H1 (cell line): ENCODE results near the gene MARS2. TPM values are rescaled to one million over a fixed set of nuclear protein-coding genes. Genes with fewer than 3 reads are reported as not detected.

Experiments
- CTCF ChIP-seq, 3 experiments: IDR thresholded peaks; 1 replicate in 2 of 3; 2 replicates in 1 of 3; pipeline versions ENCODE4 v1.5.1 to v1.6.1; 2011; ENCODE audit warnings: low read length in 3 of 3, mild to moderate bottlenecking in 3 of 3, inconsistent platforms in 2 of 3, low read depth in 1 of 3, moderate library complexity in 1 of 3; ENCODE audit not compliant: insufficient read depth in 1 of 3; ENCODE audit errors: control extremely low read depth in 1 of 3
- E2F6 ChIP-seq: IDR thresholded peaks from 2 replicates; pipeline ENCODE4 v1.6.1; 2012; ENCODE audit warnings: inconsistent platforms
- GTF2F1 ChIP-seq: IDR thresholded peaks from 2 replicates; pipeline ENCODE4 v1.6.1; 2012; ENCODE audit warnings: low read depth, low read length, improper control_type of control experiment, borderline replicate concordance
- MAFK ChIP-seq: IDR thresholded peaks from 2 replicates; pipeline ENCODE4 v1.6.1; 2012; ENCODE audit warnings: low read depth, mild to moderate bottlenecking, improper control_type of control experiment, low read length
- RXRA ChIP-seq: IDR thresholded peaks from 2 replicates; pipeline ENCODE4 v1.6.1; 2011; ENCODE audit warnings: low read depth, mild to moderate bottlenecking, low read length, moderate library complexity; ENCODE audit not compliant: insufficient read depth
- SP1 ChIP-seq: IDR thresholded peaks from 2 replicates; pipeline ENCODE4 v1.6.1; 2011; ENCODE audit warnings: low read depth, low read length
- polyA plus RNA-seq, 7 experiments: library from polyadenylated mRNA; depleted of rRNA in 3 of 7; stranded (reverse) in 5 of 7; unstranded in 2 of 7; fragments of >200 nt in 5 of 7; fragments of 200-250 nt in 2 of 7; gene quantifications; 1 replicate in 5 of 7; 2 replicates in 1 of 7; 4 replicates in 1 of 7; pipeline versions ENCODE4 v1.2.1 to v1.2.3, GENCODE V29; 2011 to 2013; ENCODE audit warnings: missing spikeins in 2 of 7, mixed read lengths in 2 of 7
- total RNA-seq: library from RNA; stranded (reverse); fragmentation: NEBNext Ultra II Directional; extraction: Animal tissue kit (Norgen Biotek cat#: 25700); gene quantifications from 2 replicates; pipeline ENCODE4 v1.2.1, GENCODE V29; 2021

The MARS2 gene
- total and polyA plus RNA-seq, 2 of the 8 experiments (the other 6 are each of a cell fraction or from before 2014, with no cell fraction given), result 15.7 to 27.2 TPM

DNA sequence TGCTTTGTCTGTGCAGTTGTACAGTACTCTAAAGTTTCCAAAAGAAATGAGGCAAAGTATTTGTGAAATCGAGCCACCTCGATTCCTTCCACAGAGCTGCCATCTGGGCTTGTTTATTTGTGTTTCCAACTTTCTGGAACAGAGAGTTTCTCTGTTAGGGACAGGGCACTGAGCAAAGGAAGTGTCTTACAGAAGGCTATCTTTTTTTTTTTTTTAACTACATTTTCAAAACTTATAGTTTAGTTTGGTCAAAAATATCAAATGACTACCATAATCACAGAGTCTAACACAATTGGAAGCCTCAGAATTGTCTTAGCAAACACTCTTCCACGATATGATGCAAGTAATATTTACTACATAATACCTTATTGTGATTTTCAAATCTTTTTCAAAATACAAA is 30.6 kb upstream of the MARS2 start (continued):
- TF ChIP-seq E2F6, result no peak
- no peak for TF ChIP-seq SP1
- no peak for TF ChIP-seq MAFK
- no peak for TF ChIP-seq GTF2F1
- TF ChIP-seq CTCF (IDR thresholded peaks at IDR 0.05; ENCODE audit: control extremely low read depth in 1 of 3, insufficient read depth in 1 of 3, low read depth in 1 of 3, low read length in 3 of 3), result no peak
- TF ChIP-seq RXRA, result no peak
